K562 (cell line): ENCODE measurements around the gene RAPGEFL1. TPM values are rescaled to one million over a fixed set of nuclear protein-coding genes. Genes with fewer than 3 reads are reported as not detected.

Experiments used
- BRD9 ChIP-seq: fragments of 450-650 bp; IDR thresholded peaks from 2 replicates; pipeline ENCODE4 v1.6.1; 2018; ENCODE audit warnings: low read depth; ENCODE audit not compliant: partially characterized antibody
- CEBPG ChIP-seq, 3 experiments: fragments of 200-800 bp in 1 of 3; sonication (Bioruptor generic) in 1 of 3; sonication (generic) in 1 of 3; formaldehyde crosslinking in 1 of 3; IDR thresholded peaks in 2 of 3; conservative IDR thresholded peaks in 1 of 3; 2 replicates each; pipeline versions ENCODE4 v1.6.1 to v1.8.0; 2016 to 2022; ENCODE audit warnings: missing compliant biosample characterization in 2 of 3, missing genetic modification characterization in 2 of 3, mild to moderate bottlenecking in 1 of 3, missing genetic modification reagents in 1 of 3
- CREB1 ChIP-seq, 2 experiments: sonication (generic) in 1 of 2; formaldehyde crosslinking in 1 of 2; IDR thresholded peaks; 2 replicates each; pipeline versions ENCODE4 v1.6.1 to v1.8.0; 2012 to 2022; ENCODE audit warnings: inconsistent platforms in 1 of 2, mild to moderate bottlenecking in 1 of 2, missing genetic modification reagents in 1 of 2, moderate library complexity in 1 of 2
- CXXC5 ChIP-seq: fragments of 250-450 bp; sonication (Bioruptor Pico); IDR thresholded peaks from 2 replicates; pipeline ENCODE4 v1.8.0; 2022; ENCODE audit warnings: inconsistent platforms, mild to moderate bottlenecking, moderate library complexity
- EGR1 ChIP-seq: fragments of 450-650 bp; conservative IDR thresholded peaks from 2 replicates; pipeline ENCODE4 v1.6.1; 2017; ENCODE audit warnings: mild to moderate bottlenecking
- HMGN3 ChIP-seq: IDR thresholded peaks from 2 replicates; pipeline ENCODE4 v1.6.1; 2011; ENCODE audit warnings: borderline replicate concordance, low read depth, mild to moderate bottlenecking, mixed read lengths, low read length; ENCODE audit not compliant: insufficient read length; ENCODE audit errors: extremely low read depth
- KLF13 ChIP-seq: fragments of 450-650 bp; IDR thresholded peaks from 2 replicates; pipeline ENCODE4 v1.6.1; 2016; ENCODE audit warnings: missing genetic modification characterization, low read depth, mild to moderate bottlenecking, missing compliant biosample characterization, moderate library complexity, borderline replicate concordance
- LEF1 ChIP-seq: fragments of 450-650 bp; IDR thresholded peaks from 2 replicates; pipeline ENCODE4 v1.6.1; 2016; ENCODE audit warnings: mild to moderate bottlenecking
- NBN ChIP-seq: fragments of 450-650 bp; IDR thresholded peaks from 2 replicates; pipeline ENCODE4 v1.6.1; 2016; ENCODE audit warnings: low read depth, mild to moderate bottlenecking
- PHF8 ChIP-seq: fragments of 200-600 bp; sonication (generic); IDR thresholded peaks from 2 replicates; pipeline ENCODE4 v1.6.1; 2012; ENCODE audit warnings: mixed run types, mild to moderate bottlenecking, inconsistent platforms, low read length, moderate library complexity, borderline replicate concordance
- PML ChIP-seq: IDR thresholded peaks from 2 replicates; pipeline ENCODE4 v1.6.1; 2012; ENCODE audit warnings: low read length, inconsistent platforms
- SRSF9 ChIP-seq: fragments of 200-400 bp; formaldehyde crosslinking; IDR thresholded peaks from 2 replicates; pipeline ENCODE4 v1.6.1; 2017; ENCODE audit warnings: low read depth, low read length, borderline replicate concordance
- polyA plus RNA-seq, 8 experiments: library from polyadenylated mRNA; depleted of rRNA in 4 of 8; stranded (reverse) in 5 of 8; unstranded in 3 of 8; fragments of >200 nt; fragmentation: Nextera tagmentation in 2 of 8; fragmentation: Illumina TruSeq in 1 of 8; extraction: Ambion mirVana in 2 of 8; extraction: Trizol in 1 of 8; gene quantifications; 2 replicates each; pipeline versions ENCODE4 v1.2.1 to v1.2.3, GENCODE V29; 2011 to 2014; ENCODE audit warnings: inconsistent platforms in 1 of 8, missing spikeins in 1 of 8
- total RNA-seq, 7 experiments: library from RNA; depleted of rRNA in 6 of 7; stranded (reverse); fragments of >200 nt in 6 of 7; fragmentation: Illumina TruSeq in 2 of 7; extraction: Trizol in 2 of 7; gene quantifications; 2 replicates each; pipeline versions ENCODE4 v1.2.1 to v1.2.3, GENCODE V29; 2011 to 2021; ENCODE audit warnings: low replicate concordance in 1 of 7
- TF ChIP-seq, protein P1 (sequence below): sonication (generic); formaldehyde crosslinking; IDR thresholded peaks from 2 replicates; pipeline ENCODE4 v1.8.0; 2023; ENCODE audit warnings: missing genetic modification reagents, mild to moderate bottlenecking, borderline replicate concordance
- TF ChIP-seq, protein P2 (sequence below): fragments of 450-650 bp; IDR thresholded peaks from 2 replicates; pipeline ENCODE4 v1.6.1; 2018; ENCODE audit warnings: mild to moderate bottlenecking, low read depth; ENCODE audit not compliant: partially characterized antibody
- TF ChIP-seq, protein P3 (sequence below): IDR thresholded peaks from 2 replicates; pipeline ENCODE4 v1.6.1; 2011; ENCODE audit warnings: borderline replicate concordance, low read depth, mild to moderate bottlenecking, moderate library complexity, low read length; ENCODE audit not compliant: insufficient read depth, poor library complexity, severe bottlenecking

Gene RAPGEFL1
- total and polyA plus RNA-seq, 9 of the 15 experiments (the other 6 are each of a cell fraction or from before 2014, with no cell fraction given) = 0.18 to 4.1 (median 2.1) TPM

DNA sequence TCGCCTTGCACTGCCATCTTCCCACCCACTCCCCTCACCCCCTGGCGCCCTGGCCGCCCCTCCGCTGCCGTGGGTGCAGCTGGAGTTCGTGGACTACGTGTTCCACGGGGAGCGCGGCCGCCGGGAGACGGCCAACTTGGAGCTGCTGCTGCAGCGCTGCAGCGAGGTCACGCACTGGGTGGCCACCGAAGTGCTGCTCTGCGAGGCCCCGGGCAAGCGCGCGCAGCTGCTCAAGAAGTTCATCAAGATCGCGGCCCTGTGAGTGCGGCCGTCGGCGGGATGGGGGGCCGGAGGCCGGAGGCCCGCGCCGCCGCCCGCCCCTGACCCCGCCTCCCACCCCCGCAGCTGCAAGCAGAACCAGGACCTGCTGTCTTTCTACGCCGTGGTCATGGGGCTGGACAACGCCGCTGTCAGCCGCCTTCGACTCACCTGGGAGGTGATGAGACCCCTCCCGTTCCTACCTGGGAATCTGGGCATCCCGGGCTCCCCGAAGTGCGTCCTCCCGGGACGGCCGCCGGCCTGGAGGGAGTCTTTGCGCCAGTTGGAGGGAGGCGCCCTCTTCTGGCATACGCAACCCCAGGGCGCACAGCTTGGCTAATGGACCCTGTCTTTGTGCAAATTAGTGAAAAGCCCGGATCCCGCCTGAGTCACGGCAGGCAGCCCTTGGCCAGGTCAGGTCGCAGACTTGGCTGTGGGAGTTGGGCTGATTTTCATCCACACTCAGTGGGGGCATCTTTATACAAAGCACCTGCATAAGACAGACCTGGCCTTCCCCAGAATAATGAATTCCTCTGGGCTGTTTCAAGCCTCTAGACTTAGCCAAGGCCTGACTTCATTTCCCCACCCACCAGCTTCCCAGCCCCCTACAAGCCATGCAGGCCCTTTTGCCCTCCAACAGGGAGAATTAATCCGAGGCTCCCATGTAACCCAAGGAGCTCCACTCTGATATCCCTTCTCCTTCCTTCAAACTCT is 14.3 kb downstream of the RAPGEFL1 start (continued):
- TF ChIP-seq, protein P1, sequence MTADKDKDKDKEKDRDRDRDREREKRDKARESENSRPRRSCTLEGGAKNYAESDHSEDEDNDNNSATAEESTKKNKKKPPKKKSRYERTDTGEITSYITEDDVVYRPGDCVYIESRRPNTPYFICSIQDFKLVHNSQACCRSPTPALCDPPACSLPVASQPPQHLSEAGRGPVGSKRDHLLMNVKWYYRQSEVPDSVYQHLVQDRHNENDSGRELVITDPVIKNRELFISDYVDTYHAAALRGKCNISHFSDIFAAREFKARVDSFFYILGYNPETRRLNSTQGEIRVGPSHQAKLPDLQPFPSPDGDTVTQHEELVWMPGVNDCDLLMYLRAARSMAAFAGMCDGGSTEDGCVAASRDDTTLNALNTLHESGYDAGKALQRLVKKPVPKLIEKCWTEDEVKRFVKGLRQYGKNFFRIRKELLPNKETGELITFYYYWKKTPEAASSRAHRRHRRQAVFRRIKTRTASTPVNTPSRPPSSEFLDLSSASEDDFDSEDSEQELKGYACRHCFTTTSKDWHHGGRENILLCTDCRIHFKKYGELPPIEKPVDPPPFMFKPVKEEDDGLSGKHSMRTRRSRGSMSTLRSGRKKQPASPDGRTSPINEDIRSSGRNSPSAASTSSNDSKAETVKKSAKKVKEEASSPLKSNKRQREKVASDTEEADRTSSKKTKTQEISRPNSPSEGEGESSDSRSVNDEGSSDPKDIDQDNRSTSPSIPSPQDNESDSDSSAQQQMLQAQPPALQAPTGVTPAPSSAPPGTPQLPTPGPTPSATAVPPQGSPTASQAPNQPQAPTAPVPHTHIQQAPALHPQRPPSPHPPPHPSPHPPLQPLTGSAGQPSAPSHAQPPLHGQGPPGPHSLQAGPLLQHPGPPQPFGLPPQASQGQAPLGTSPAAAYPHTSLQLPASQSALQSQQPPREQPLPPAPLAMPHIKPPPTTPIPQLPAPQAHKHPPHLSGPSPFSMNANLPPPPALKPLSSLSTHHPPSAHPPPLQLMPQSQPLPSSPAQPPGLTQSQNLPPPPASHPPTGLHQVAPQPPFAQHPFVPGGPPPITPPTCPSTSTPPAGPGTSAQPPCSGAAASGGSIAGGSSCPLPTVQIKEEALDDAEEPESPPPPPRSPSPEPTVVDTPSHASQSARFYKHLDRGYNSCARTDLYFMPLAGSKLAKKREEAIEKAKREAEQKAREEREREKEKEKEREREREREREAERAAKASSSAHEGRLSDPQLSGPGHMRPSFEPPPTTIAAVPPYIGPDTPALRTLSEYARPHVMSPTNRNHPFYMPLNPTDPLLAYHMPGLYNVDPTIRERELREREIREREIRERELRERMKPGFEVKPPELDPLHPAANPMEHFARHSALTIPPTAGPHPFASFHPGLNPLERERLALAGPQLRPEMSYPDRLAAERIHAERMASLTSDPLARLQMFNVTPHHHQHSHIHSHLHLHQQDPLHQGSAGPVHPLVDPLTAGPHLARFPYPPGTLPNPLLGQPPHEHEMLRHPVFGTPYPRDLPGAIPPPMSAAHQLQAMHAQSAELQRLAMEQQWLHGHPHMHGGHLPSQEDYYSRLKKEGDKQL = no peak
- TF ChIP-seq HMGN3 = no peak
- peak; percentile 22; the same call in 1 of the 2 replicates for TF ChIP-seq PHF8
- no peak for TF ChIP-seq CEBPG (CRISPR knock-in tag; IDR thresholded peaks at IDR 0.05)
- peak in 1 of 2 experiments; percentile 16; a peak in 1 of 4 replicates for TF ChIP-seq CEBPG (tag; conservative IDR thresholded peaks at IDR 0.05 in 1 of 2, IDR thresholded peaks at IDR 0.05 in 1 of 2)
- TF ChIP-seq CREB1 (IDR thresholded peaks at IDR 0.05) = no peak
- TF ChIP-seq CREB1 (CRISPR knock-in tag; IDR thresholded peaks at IDR 0.05) = peak; percentile 39; the same call in 1 of the 2 replicates
- TF ChIP-seq, protein P2, sequence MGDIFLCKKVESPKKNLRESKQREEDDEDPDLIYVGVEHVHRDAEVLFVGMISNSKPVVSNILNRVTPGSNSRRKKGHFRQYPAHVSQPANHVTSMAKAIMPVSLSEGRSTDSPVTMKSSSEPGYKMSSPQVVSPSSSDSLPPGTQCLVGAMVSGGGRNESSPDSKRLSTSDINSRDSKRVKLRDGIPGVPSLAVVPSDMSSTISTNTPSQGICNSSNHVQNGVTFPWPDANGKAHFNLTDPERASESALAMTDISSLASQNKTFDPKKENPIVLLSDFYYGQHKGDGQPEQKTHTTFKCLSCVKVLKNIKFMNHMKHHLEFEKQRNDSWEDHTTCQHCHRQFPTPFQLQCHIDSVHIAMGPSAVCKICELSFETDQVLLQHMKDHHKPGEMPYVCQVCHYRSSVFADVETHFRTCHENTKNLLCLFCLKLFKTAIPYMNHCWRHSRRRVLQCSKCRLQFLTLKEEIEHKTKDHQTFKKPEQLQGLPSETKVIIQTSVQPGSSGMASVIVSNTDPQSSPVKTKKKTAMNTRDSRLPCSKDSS = no peak
- TF ChIP-seq CXXC5 (CRISPR knock-in tag) = peak; percentile 73
- peak; percentile 96 for TF ChIP-seq EGR1
- TF ChIP-seq SRSF9 = no peak
- no peak for TF ChIP-seq BRD9
- TF ChIP-seq, protein P3, sequence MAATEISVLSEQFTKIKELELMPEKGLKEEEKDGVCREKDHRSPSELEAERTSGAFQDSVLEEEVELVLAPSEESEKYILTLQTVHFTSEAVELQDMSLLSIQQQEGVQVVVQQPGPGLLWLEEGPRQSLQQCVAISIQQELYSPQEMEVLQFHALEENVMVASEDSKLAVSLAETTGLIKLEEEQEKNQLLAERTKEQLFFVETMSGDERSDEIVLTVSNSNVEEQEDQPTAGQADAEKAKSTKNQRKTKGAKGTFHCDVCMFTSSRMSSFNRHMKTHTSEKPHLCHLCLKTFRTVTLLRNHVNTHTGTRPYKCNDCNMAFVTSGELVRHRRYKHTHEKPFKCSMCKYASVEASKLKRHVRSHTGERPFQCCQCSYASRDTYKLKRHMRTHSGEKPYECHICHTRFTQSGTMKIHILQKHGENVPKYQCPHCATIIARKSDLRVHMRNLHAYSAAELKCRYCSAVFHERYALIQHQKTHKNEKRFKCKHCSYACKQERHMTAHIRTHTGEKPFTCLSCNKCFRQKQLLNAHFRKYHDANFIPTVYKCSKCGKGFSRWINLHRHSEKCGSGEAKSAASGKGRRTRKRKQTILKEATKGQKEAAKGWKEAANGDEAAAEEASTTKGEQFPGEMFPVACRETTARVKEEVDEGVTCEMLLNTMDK = peak; percentile 86
- TF ChIP-seq NBN = peak; percentile 64
- 0 out of 2 replicates have a peak, but pooled peaks have one; percentile 38 for TF ChIP-seq KLF13 (tag)
- TF ChIP-seq LEF1 = no peak
- no peak for TF ChIP-seq PML
